ENCODE results near the gene TSBP1.

DNA sequence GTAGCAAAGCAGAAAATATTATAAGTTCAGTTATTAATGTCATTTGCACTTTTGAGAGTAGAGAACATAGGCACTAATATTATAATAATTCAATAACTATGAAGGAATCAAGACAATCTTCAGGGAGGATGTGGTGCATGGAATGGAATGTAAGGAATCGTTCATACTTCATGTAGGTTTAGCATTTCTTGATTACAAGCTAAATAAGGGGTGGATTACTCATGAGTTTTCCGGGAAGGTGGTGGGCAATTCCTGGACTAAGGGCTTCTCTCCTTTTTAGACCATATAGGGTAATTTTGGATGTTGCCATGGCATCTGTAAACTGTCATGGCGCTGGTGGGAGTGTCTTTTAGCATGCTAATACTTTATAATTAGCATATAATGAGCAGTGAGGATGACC lies 44.3 kb upstream of the TSBP1 start:
- TF ChIP-seq POLR2AphosphoS5 (IDR thresholded peaks at IDR 0.05) (no peak), POLR2A (IDR thresholded peaks at IDR 0.05) (no peak)
- TF ChIP-seq, protein P1, sequence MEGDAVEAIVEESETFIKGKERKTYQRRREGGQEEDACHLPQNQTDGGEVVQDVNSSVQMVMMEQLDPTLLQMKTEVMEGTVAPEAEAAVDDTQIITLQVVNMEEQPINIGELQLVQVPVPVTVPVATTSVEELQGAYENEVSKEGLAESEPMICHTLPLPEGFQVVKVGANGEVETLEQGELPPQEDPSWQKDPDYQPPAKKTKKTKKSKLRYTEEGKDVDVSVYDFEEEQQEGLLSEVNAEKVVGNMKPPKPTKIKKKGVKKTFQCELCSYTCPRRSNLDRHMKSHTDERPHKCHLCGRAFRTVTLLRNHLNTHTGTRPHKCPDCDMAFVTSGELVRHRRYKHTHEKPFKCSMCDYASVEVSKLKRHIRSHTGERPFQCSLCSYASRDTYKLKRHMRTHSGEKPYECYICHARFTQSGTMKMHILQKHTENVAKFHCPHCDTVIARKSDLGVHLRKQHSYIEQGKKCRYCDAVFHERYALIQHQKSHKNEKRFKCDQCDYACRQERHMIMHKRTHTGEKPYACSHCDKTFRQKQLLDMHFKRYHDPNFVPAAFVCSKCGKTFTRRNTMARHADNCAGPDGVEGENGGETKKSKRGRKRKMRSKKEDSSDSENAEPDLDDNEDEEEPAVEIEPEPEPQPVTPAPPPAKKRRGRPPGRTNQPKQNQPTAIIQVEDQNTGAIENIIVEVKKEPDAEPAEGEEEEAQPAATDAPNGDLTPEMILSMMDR (IDR thresholded peaks at IDR 0.05) = no peak
